ENCODE measurements around the gene IGFLR1.
A peak's percentile ranks its signal among the peaks of the same experiment; 100 is the strongest.

The IGFLR1 gene

DNA sequence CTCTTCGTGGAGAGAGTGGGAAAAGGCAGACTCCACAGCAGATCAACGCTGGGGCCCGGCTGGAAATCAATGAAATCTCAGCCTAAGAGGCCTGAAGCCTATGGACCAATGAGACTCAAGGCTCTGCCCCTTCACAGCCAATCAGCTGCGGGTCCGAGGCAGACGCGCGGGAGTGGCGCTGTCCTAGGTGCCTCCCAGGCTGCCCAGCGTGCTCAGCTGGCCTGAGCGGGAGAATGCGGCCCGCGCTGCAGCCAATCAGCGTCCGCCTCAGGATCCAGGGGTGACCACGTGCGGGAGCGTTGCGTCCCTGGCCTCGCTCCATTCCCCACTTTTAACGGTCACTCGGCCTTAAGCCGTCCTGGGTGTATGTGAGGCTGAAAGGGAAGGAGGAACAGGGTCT, 38.0 kb downstream of the IGFLR1 start, which contains the start of gene ZBTB32:
ZBTB32 (plus strand) TSS at position 341 of the 400 bp plus-strand sequence. CDS start 10,069 bp downstream, outside the sequence.
- Histone ChIP-seq H3K9me3 (ENCODE audit: control insufficient read depth, low read length) (no peaks in the 10 kb centered on the region), H3K4me2 (ENCODE audit: low read length) (no peak within 1 kb of the TSS), H3K9ac (no peak within 1 kb of the TSS), H3K79me2 (no peaks in the 10 kb centered on the region), H3K4me3 (ENCODE audit: low read depth, low read length) (no peak within 1 kb of the TSS), H3K36me3 (ENCODE audit: control insufficient read depth, insufficient read depth, low read length) (no peaks in the 10 kb centered on the region), H3K27me3 (ENCODE audit: control insufficient read depth, insufficient read depth, low read length) (no peaks in the 10 kb centered on the region), H2AFZ (no peak within 1 kb of the TSS), H3K4me1 (no peaks in the 10 kb centered on the region), H3K27ac (no peak within 1 kb of the TSS)
- TF ChIP-seq, protein P1, sequence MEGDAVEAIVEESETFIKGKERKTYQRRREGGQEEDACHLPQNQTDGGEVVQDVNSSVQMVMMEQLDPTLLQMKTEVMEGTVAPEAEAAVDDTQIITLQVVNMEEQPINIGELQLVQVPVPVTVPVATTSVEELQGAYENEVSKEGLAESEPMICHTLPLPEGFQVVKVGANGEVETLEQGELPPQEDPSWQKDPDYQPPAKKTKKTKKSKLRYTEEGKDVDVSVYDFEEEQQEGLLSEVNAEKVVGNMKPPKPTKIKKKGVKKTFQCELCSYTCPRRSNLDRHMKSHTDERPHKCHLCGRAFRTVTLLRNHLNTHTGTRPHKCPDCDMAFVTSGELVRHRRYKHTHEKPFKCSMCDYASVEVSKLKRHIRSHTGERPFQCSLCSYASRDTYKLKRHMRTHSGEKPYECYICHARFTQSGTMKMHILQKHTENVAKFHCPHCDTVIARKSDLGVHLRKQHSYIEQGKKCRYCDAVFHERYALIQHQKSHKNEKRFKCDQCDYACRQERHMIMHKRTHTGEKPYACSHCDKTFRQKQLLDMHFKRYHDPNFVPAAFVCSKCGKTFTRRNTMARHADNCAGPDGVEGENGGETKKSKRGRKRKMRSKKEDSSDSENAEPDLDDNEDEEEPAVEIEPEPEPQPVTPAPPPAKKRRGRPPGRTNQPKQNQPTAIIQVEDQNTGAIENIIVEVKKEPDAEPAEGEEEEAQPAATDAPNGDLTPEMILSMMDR (IDR thresholded peaks at IDR 0.05), result no peak

DNA sequence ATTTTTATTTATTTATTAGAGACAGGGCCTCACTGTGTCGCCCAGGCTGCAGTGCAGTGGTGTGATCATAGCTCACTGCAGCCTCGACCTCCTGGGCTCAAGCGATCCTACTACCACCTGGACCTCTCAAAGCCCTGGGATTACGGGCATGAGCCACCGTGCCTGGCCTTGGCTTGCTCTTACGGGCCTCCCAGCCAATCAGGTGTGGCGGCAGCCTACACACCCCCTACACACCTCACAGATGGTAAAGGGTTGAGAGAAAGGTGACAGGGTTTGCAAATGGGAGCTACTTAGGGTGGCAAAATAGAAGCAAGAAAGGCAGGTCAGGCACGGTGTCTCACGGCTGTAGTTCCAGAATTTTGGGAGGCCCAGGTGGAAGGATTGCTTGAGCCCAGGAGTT, 38.9 kb downstream of the IGFLR1 start:
- no peak overlapping the region for H3K27ac ChIP-seq
- H3K79me2 ChIP-seq, result no peaks in the 10 kb centered on the region
- TF ChIP-seq, protein P1 (IDR thresholded peaks at IDR 0.05), result no peak
- no peak overlapping the region for H3K4me3 ChIP-seq (ENCODE audit: low read depth, low read length)
- H3K9me3 ChIP-seq (ENCODE audit: control insufficient read depth, low read length), result no peaks in the 10 kb centered on the region
- no peaks in the 10 kb centered on the region for H3K27me3 ChIP-seq (ENCODE audit: control insufficient read depth, insufficient read depth, low read length)
- H3K4me1 ChIP-seq, result no peaks in the 10 kb centered on the region
- peak overlapping the region; percentile 84 for H2AFZ ChIP-seq
- H3K9ac ChIP-seq, result no peak overlapping the region
- H3K36me3 ChIP-seq (ENCODE audit: control insufficient read depth, insufficient read depth, low read length), result no peaks in the 10 kb centered on the region
- H3K4me2 ChIP-seq (ENCODE audit: low read length), result no peak overlapping the region

DNA sequence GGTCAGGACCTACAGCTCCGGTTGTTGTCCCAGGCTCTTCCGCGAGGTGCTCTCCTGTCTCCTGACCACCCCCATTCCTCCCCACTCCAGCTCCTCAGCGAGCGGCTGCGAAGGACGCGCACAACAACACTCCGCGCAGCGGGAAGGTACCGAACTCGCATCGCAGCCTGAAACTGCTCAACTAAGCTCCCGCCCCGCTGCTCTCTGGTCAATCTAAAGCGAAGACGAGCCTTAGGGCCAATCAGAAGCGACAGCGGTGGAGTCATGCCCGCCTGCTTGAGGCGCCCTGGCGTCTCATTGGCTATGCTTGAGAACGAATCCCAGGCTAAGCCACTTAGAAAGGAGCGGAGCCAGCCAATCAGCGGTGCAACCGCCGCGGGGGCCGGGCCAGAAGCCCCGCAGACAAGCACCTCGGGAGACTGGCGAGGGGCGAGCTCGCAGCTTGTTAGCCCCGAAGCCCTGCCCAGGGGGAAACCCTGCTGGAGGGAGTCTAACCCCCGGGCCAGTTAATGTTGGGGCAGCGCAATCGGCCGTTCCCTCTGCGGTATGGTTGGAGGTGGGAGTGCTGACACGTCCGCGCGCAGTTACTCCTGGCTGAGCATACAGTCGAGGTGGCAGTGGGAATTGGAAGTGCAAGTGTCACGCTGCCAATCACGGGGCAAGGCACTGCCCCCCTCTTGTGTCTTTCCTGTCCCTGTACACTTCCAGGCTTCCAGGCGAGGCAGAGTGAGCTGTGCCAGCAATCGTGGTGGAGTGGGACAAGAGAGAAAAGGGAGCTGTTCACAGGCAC, 39.8 kb downstream of the IGFLR1 start:
- Histone ChIP-seq H3K4me1 (no peaks in the 10 kb centered on the region), H3K36me3 (ENCODE audit: control insufficient read depth, insufficient read depth, low read length) (no peaks in the 10 kb centered on the region), H3K79me2 (no peaks in the 10 kb centered on the region), H3K4me3 (ENCODE audit: low read depth, low read length) (peak overlapping the region; percentile 68), H3K27me3 (ENCODE audit: control insufficient read depth, insufficient read depth, low read length) (no peaks in the 10 kb centered on the region), H3K9me3 (ENCODE audit: control insufficient read depth, low read length) (no peaks in the 10 kb centered on the region), H2AFZ (peak overlapping the region; percentile 84), H3K9ac (no peak overlapping the region), H3K27ac (peak overlapping the region; percentile 5), H3K4me2 (ENCODE audit: low read length) (peak overlapping the region; percentile 73)
- TF ChIP-seq, protein P1 (IDR thresholded peaks at IDR 0.05), result no peak

DNA sequence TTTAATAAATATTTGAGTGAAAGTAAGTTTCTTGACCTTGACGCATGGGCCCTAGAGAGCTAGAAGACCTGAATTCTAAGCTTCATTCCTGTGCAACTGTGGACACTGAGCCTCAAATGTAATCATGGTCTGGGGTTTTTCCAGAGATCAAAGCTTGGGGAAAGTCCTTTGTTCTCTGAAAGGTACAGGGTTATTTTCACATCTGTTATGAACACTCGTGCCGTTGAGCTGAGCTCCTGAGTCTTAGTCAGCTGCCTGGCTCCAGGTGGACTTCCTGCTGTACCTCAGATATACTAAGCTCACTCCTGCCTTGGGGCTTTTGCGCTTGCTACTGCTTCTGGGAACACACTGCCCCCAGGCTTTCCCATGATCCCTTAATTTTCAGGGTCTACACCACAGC, 45.4 kb downstream of the IGFLR1 start:
- Histone ChIP-seq H3K27me3 (ENCODE audit: control insufficient read depth, insufficient read depth, low read length) (no peaks in the 10 kb centered on the region), H3K36me3 (ENCODE audit: control insufficient read depth, insufficient read depth, low read length) (no peaks in the 10 kb centered on the region), H2AFZ (no peak overlapping the region), H3K27ac (no peak overlapping the region), H3K4me2 (ENCODE audit: low read length) (no peak overlapping the region), H3K4me1 (no peaks in the 10 kb centered on the region), H3K9ac (no peak overlapping the region), H3K9me3 (ENCODE audit: control insufficient read depth, low read length) (no peaks in the 10 kb centered on the region), H3K79me2 (no peaks in the 10 kb centered on the region), H3K4me3 (ENCODE audit: low read depth, low read length) (no peak overlapping the region)
- TF ChIP-seq, protein P1 (IDR thresholded peaks at IDR 0.05), result no peak

Measured in parathyroid adenoma (tissue), 2 donors.